DMS114 treated with DMSO at 0.1 percent for 48 hours (cell line): ENCODE results near the gene DUOX2.

Source experiments
- DNase-seq: peaks from one replicate; lab custom pipeline; 2025; ENCODE audit not compliant: unreplicated experiment; lab: John Stamatoyannopoulos, UW

The DUOX2 gene

GRCh38 chr15:45114076-45114750, at the start of gene DUOX2, which contains the start of gene DUOXA2:
TSS of gene DUOX2 (minus strand) at chr15:45114172. CDS start at chr15:45113411, 761 bp downstream.
TSS of gene DUOXA2 (plus strand) at chr15:45114326. CDS start at chr15:45114606, 280 bp downstream.
- no peak for DNase-seq

- DNase-seq = no peak
Measured at GRCh38 chr15:45163508-45163856, 49.5 kb upstream of the DUOX2 start.

GRCh38 chr15:45162771-45163507, 49.0 kb upstream of the DUOX2 start:
- peak; percentile 48 for DNase-seq

- no peak for DNase-seq
Measured at GRCh38 chr15:45161666-45162065, 47.7 kb upstream of the DUOX2 start.

GRCh38 chr15:45157974-45158373, 44.0 kb upstream of the DUOX2 start:
- DNase-seq = no peak

- DNase-seq = no peak
Measured at GRCh38 chr15:45156744-45157455, 42.9 kb upstream of the DUOX2 start.

DNA sequence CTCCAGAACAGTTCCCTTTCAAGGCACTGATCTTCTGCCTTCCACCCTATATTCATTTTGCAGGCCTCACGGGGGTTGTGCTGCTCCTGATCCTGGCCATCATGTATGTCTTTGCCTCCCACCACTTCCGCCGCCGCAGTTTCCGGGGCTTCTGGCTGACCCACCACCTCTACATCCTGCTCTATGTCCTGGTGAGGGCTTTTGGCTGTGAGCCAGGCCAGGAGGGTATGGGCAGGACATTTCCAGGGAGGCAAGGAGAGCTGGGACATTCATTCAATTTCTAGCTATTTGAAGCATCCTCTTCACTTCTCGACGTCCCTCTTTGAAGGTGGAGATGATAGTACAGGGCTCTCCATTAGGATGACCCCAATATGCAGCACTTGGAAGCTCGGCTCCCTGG, 41.8 kb upstream of the DUOX2 start:
- no peak for DNase-seq

GRCh38 chr15:45151998-45152828, 38.2 kb upstream of the DUOX2 start:
- DNase-seq = no peak

DNA sequence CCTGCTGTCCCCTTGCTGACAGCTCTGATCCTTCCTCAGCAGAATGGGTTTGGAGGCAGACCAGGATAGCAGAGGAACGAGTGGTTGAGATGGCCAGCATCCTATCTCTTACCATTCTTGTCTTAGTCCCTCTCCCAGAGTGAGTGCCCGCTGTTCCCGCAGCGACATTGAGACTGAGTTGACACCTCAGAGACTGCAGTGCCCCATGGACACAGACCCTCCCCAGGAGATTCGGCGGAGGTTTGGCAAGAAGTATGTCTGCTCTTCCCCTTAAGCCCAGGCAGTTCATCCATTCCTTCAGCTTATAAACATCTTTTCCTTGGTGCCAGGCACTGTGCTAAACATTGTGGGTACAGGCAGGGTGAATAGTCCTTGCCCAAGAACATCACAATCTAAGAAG, 37.0 kb upstream of the DUOX2 start:
- no peak for DNase-seq

GRCh38 chr15:45150481-45150880, 36.5 kb upstream of the DUOX2 start:
- DNase-seq = no peak

GRCh38 chr15:45149060-45149459, 35.1 kb upstream of the DUOX2 start:
- DNase-seq = no peak

DNA sequence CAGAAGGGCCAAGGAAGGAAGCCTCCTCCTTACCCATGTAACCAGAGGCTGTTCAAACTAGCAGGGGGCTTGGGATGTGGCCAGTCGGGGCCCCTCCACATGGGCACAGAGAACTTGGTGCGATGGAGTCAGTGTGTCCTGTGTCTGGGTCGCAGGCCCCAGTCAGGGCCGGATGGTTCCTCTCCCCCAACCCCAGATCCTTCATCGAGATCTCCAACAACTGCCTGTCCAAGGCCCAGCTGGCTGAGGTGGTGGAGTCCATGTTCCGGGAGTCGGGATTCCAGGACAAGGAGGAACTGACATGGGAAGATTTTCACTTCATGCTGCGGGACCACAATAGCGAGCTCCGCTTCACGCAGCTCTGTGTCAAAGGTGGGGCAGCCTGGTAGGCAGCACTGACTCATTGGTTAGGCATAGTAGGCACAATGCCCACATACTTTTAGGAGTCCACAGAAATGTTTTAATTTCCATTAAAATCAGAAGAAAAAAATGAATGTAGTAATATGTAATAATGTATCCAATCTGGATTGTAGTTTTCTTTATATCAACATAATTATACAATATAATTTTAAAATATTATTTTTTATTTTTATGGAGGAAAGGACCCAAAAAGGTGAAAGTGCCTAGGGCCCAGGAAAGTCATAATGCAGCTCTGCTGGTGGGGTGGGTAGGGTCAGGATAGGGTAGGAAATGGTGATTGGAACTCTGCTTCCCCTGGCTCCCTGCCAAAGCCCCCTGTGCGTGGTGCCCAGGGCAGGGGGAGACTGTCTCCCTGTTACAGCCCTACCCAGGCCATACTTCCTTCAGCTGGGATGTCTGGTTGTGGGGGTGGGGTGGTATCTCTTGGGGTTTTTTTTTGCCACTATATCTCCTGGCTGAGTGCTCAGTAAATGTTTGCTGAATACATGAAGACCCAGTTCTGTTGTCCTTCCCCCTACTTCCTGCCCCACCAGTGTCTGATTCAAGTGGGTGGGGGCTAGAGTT, 34.4 kb upstream of the DUOX2 start:
- DNase-seq = no peak

DNA sequence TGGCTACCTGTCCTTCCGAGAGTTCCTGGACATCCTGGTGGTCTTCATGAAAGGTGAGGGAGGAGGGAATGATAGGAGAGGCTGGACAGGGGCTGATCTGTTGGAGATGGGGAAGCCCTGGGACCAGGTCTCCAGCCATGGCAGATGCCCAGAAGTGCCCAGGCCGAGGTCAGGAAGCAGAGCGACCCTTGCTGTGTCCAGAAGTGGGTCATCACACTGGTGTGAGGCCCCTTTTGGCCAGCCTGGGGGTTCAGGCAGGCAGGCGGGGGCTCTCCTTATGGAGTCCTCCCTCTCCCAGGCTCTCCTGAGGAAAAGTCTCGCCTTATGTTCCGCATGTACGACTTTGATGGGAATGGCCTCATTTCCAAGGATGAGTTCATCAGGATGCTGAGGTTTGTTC, 33.6 kb upstream of the DUOX2 start:
- no peak for DNase-seq

- DNase-seq = no peak
Measured at GRCh38 chr15:45146405-45146804, 32.4 kb upstream of the DUOX2 start.

- no peak for DNase-seq
Measured at GRCh38 chr15:45144775-45145174, 30.8 kb upstream of the DUOX2 start.

GRCh38 chr15:45143946-45144345, 30.0 kb upstream of the DUOX2 start:
- no peak for DNase-seq

GRCh38 chr15:45143056-45143455, 29.1 kb upstream of the DUOX2 start:
- DNase-seq = no peak

DNA sequence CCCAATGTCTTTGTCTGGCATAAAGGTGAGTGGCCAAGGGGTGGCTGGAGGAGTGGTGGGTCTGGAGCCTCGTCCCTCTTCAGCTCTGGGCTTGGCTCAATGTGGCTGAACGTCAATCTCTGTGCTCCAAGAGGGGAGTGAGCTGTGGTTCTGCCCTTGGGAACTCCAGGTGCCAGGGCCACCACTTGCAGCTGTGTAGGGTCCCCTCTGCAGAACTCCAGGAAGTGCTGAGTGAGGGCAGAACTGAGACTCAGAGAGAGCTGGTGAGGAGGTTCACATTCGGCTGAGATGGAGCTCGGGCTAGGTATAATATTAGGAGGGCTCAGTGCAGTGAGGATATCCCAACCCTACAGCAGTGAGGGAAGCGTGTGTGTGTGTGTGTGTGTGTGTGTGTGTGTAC, 27.4 kb upstream of the DUOX2 start:
- no peak for DNase-seq

GRCh38 chr15:45140557-45141250, 26.7 kb upstream of the DUOX2 start:
- DNase-seq = no peak
